ENCODE measurements around the gene EZH2. TPM values are rescaled to one million over a fixed set of nuclear protein-coding genes. Genes with fewer than 3 reads are reported as not detected.

The EZH2 gene
- total RNA-seq, 1 donor from 2014 or later: 13.8 TPM

DNA sequence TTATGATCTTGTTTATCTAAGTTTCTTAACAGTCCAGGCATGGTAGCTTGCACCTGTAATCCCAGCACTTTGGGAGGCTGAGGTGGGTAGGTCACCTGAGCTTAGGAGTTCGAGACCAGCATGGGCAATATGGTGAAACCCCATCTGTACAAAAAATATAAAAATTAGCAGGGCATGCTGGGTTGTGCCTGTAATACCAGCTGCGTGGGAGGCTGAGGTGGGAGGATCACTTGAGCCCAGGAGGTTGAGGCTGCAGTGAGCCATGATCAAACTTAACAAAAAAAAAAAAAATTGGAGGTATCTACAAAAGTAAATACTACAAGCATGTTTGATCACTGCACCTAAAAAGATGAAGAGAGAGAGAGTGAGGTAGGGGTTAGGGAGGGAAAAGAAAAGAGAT, 9.0 kb upstream of the EZH2 start:
- Histone ChIP-seq H2AFZ (ENCODE audit: low read depth, low read length) (no peak overlapping the region), H3K9ac (ENCODE audit: low read length) (no peak overlapping the region), H3K4me1 (ENCODE audit: insufficient read depth, low read length) (no peaks in the 10 kb centered on the region), H4K20me1 (ENCODE audit: insufficient read depth, low read length) (no peaks in the 10 kb centered on the region), H3K79me2 (ENCODE audit: insufficient read depth, low read length) (no peaks in the 10 kb centered on the region), H3K4me3 (ENCODE audit: insufficient read depth, low read depth, low read length) (no peak overlapping the region), H3K9me3 (ENCODE audit: insufficient read depth, low read depth, low read length) (no peaks in the 10 kb centered on the region), H3K27me3 (ENCODE audit: insufficient read depth, low read length) (no peaks in the 10 kb centered on the region), H3K27ac (ENCODE audit: low read depth, low read length) (no peak overlapping the region), H3K4me2 (ENCODE audit: low read length) (no peak overlapping the region), H3K36me3 (ENCODE audit: insufficient read depth, low read length) (no peaks in the 10 kb centered on the region)
- FAIRE-seq: no peak
- TF ChIP-seq, protein P1, sequence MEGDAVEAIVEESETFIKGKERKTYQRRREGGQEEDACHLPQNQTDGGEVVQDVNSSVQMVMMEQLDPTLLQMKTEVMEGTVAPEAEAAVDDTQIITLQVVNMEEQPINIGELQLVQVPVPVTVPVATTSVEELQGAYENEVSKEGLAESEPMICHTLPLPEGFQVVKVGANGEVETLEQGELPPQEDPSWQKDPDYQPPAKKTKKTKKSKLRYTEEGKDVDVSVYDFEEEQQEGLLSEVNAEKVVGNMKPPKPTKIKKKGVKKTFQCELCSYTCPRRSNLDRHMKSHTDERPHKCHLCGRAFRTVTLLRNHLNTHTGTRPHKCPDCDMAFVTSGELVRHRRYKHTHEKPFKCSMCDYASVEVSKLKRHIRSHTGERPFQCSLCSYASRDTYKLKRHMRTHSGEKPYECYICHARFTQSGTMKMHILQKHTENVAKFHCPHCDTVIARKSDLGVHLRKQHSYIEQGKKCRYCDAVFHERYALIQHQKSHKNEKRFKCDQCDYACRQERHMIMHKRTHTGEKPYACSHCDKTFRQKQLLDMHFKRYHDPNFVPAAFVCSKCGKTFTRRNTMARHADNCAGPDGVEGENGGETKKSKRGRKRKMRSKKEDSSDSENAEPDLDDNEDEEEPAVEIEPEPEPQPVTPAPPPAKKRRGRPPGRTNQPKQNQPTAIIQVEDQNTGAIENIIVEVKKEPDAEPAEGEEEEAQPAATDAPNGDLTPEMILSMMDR (IDR thresholded peaks at IDR 0.05; ENCODE audit: insufficient read depth, low read depth, low read length): no peak
- TF ChIP-seq EZH2 (IDR thresholded peaks at IDR 0.05; ENCODE audit: insufficient read depth, low read length): no peak
- Mint-ChIP-seq H3K27ac (ENCODE audit: unreplicated experiment) (no peak overlapping the region), H3K9me3 (ENCODE audit: unreplicated experiment) (no peaks in the 10 kb centered on the region), H3K4me3 (ENCODE audit: unreplicated experiment) (no peak overlapping the region), H3K27me3 (ENCODE audit: low read depth, unreplicated experiment) (no peaks in the 10 kb centered on the region), H3K4me1 (ENCODE audit: low read depth, unreplicated experiment) (no peaks in the 10 kb centered on the region), H3K36me3 (ENCODE audit: low read depth, unreplicated experiment) (no peaks in the 10 kb centered on the region)
- no peak for DNase-seq (ENCODE audit: low read depth)

DNA sequence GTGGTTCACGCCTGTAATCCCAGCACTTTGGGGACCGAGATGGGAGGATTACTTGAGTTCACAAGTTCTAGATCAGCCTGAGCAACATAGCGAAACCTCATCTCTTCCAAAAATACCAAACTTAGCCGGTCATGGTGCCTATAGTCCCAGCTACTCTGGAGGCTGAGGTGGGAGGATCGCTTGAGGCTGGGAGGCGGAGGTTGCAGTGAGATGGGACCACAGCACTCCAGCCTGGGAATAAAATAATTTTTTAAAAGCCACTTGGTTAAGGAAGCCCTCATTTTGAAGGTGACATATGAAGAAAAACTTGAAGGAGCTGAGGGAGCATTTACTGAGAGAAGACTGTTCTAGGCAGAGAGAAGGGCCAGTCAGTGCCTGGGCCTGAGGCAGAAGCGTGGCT, 4.2 kb upstream of the EZH2 start:
- FAIRE-seq: no peak
- no peak overlapping the region for H3K27ac Mint-ChIP-seq (ENCODE audit: unreplicated experiment)

DNA sequence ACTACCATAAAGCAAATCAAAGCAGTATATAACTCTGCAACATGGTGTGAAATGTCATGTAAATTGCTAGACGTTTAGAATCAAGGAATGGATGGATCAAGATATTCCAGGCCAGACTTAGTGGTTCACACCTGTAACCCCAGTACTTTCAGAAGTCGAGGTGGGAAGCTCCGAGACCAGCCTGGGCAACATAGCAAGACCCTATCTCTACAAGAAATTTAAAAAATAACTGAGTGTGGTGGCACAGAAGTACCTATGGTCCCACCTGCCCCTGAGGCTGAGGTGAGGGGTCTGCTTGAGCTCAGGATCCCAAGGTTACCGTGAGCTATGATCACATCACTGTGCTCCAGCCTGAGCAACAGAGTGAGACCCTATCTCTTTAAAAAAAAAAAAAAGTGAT, 2.8 kb upstream of the EZH2 start:
- no peaks in the 10 kb centered on the region for H4K20me1 ChIP-seq (ENCODE audit: insufficient read depth, low read length)
- no peak overlapping the region for H3K9ac ChIP-seq (ENCODE audit: low read length)
- no peaks in the 10 kb centered on the region for H3K4me1 ChIP-seq (ENCODE audit: insufficient read depth, low read length)
- no peak for TF ChIP-seq EZH2 (IDR thresholded peaks at IDR 0.05; ENCODE audit: insufficient read depth, low read length)
- TF ChIP-seq, protein P1 (IDR thresholded peaks at IDR 0.05; ENCODE audit: insufficient read depth, low read depth, low read length): no peak
- H3K4me3 ChIP-seq (ENCODE audit: insufficient read depth, low read depth, low read length): no peak overlapping the region
- no peak for DNase-seq (ENCODE audit: low read depth)
- H3K4me2 ChIP-seq (ENCODE audit: low read length): no peak overlapping the region
- peaks cover 20% of the 10 kb centered on the region for H3K79me2 ChIP-seq (ENCODE audit: insufficient read depth, low read length)
- peaks cover 2% of the 10 kb centered on the region for H3K9me3 Mint-ChIP-seq (ENCODE audit: unreplicated experiment)
- no peaks in the 10 kb centered on the region for H3K27me3 ChIP-seq (ENCODE audit: insufficient read depth, low read length)
- H3K27ac Mint-ChIP-seq (ENCODE audit: unreplicated experiment): no peak overlapping the region
- no peaks in the 10 kb centered on the region for H3K36me3 Mint-ChIP-seq (ENCODE audit: low read depth, unreplicated experiment)
- H2AFZ ChIP-seq (ENCODE audit: low read depth, low read length): no peak overlapping the region
- H3K36me3 ChIP-seq (ENCODE audit: insufficient read depth, low read length): no peaks in the 10 kb centered on the region
- no peak overlapping the region for H3K27ac ChIP-seq (ENCODE audit: low read depth, low read length)
- H3K27me3 Mint-ChIP-seq (ENCODE audit: low read depth, unreplicated experiment): no peaks in the 10 kb centered on the region
- H3K9me3 ChIP-seq (ENCODE audit: insufficient read depth, low read depth, low read length): no peaks in the 10 kb centered on the region
- no peaks in the 10 kb centered on the region for H3K4me1 Mint-ChIP-seq (ENCODE audit: low read depth, unreplicated experiment)
- no peak overlapping the region for H3K4me3 Mint-ChIP-seq (ENCODE audit: unreplicated experiment)
- no peak for FAIRE-seq

More for the DNA sequence above, 4.2 kb upstream of the EZH2 start:
- DNase-seq (ENCODE audit: low read depth): no peak
- Histone ChIP-seq H3K4me1 (ENCODE audit: insufficient read depth, low read length) (no peaks in the 10 kb centered on the region), H3K4me3 (ENCODE audit: insufficient read depth, low read depth, low read length) (no peak overlapping the region), H3K79me2 (ENCODE audit: insufficient read depth, low read length) (peaks cover 5% of the 10 kb centered on the region), H3K27me3 (ENCODE audit: insufficient read depth, low read length) (no peaks in the 10 kb centered on the region), H3K9ac (ENCODE audit: low read length) (no peak overlapping the region), H2AFZ (ENCODE audit: low read depth, low read length) (no peak overlapping the region), H3K27ac (ENCODE audit: low read depth, low read length) (no peak overlapping the region), H4K20me1 (ENCODE audit: insufficient read depth, low read length) (no peaks in the 10 kb centered on the region), H3K9me3 (ENCODE audit: insufficient read depth, low read depth, low read length) (no peaks in the 10 kb centered on the region), H3K36me3 (ENCODE audit: insufficient read depth, low read length) (no peaks in the 10 kb centered on the region), H3K4me2 (ENCODE audit: low read length) (no peak overlapping the region)
- Mint-ChIP-seq H3K4me1 (ENCODE audit: low read depth, unreplicated experiment) (no peaks in the 10 kb centered on the region), H3K4me3 (ENCODE audit: unreplicated experiment) (no peak overlapping the region), H3K9me3 (ENCODE audit: unreplicated experiment) (peaks cover 2% of the 10 kb centered on the region), H3K36me3 (ENCODE audit: low read depth, unreplicated experiment) (no peaks in the 10 kb centered on the region), H3K27me3 (ENCODE audit: low read depth, unreplicated experiment) (no peaks in the 10 kb centered on the region)
- TF ChIP-seq, protein P1 (IDR thresholded peaks at IDR 0.05; ENCODE audit: insufficient read depth, low read depth, low read length): no peak
- no peak for TF ChIP-seq EZH2 (IDR thresholded peaks at IDR 0.05; ENCODE audit: insufficient read depth, low read length)

Measured in astrocyte (in vitro differentiated cells and primary cell).